GM19240 (cell line): ENCODE measurements around the gene MZF1.
A peak's percentile ranks its signal among the peaks of the same experiment; 100 is the strongest.

Experiments
- DNase-seq: peaks from one replicate; pipeline ENCODE4 v3.0.0; 2011; ENCODE audit warnings: low spot score; ENCODE audit not compliant: insufficient read length

MZF1 gene

GRCh38 chr19:58555920-58556621, 17.1 kb downstream of the MZF1 start:
- DNase-seq = no peak

- no peak for DNase-seq
Measured at GRCh38 chr19:58555369-58555885, 17.7 kb downstream of the MZF1 start.

- DNase-seq = peak; percentile 93
Measured at GRCh38 chr19:58554494-58555368, 18.4 kb downstream of the MZF1 start, which contains the start of gene CHMP2A. TSS of gene CHMP2A (minus strand) at chr19:58555105. CDS start at chr19:58554212, 893 bp downstream.

- no peak for DNase-seq
Measured at GRCh38 chr19:58553799-58554493, 19.2 kb downstream of the MZF1 start.

GRCh38 chr19:58552655-58553054, 20.5 kb downstream of the MZF1 start:
- no peak for DNase-seq

GRCh38 chr19:58551577-58552471, 21.3 kb downstream of the MZF1 start:
- DNase-seq = no peak

- DNase-seq = no peak
Measured at GRCh38 chr19:58551123-58551497, 22.0 kb downstream of the MZF1 start.

- no peak for DNase-seq
Measured at GRCh38 chr19:58550362-58551122, 22.6 kb downstream of the MZF1 start.

GRCh38 chr19:58549664-58550361, 23.3 kb downstream of the MZF1 start:
- DNase-seq = no peak

GRCh38 chr19:58548859-58549663, 24.1 kb downstream of the MZF1 start:
- no peak for DNase-seq

- no peak for DNase-seq
Measured at GRCh38 chr19:58547323-58548312, 25.5 kb downstream of the MZF1 start.

GRCh38 chr19:58546019-58546530, 27.1 kb downstream of the MZF1 start:
- no peak for DNase-seq

GRCh38 chr19:58545286-58546018, 27.7 kb downstream of the MZF1 start:
- DNase-seq = no peak

- peak; percentile 69 for DNase-seq
Measured at GRCh38 chr19:58544591-58545285, 28.4 kb downstream of the MZF1 start.

GRCh38 chr19:58543826-58544590, 29.1 kb downstream of the MZF1 start, which contains the start of gene TRIM28:
TSS of gene TRIM28 (plus strand) at chr19:58544064. CDS start at chr19:58544758, 694 bp downstream.
- DNase-seq = peak; percentile 98
